K562 (cell line): ENCODE measurements around the gene BNIP3. TPM values are rescaled to one million over a fixed set of nuclear protein-coding genes. Genes with fewer than 3 reads are reported as not detected.

ENCODE experiments used
- ATF3 ChIP-seq, 2 experiments: fragments of 450-650 bp in 1 of 2; sonication (generic) in 1 of 2; formaldehyde crosslinking in 1 of 2; IDR thresholded peaks in 1 of 2; conservative IDR thresholded peaks in 1 of 2; 2 replicates each; pipeline versions ENCODE4 v1.6.1 to v1.8.1; 2016 to 2023; ENCODE audit warnings: mild to moderate bottlenecking in 2 of 2, moderate library complexity in 2 of 2, inconsistent platforms in 1 of 2, missing genetic modification reagents in 1 of 2
- BRD4 ChIP-seq: fragments of 200-600 bp; sonication (generic); IDR thresholded peaks from 2 replicates; pipeline ENCODE4 v1.6.1; 2017; ENCODE audit warnings: inconsistent platforms
- BRD9 ChIP-seq: fragments of 450-650 bp; IDR thresholded peaks from 2 replicates; pipeline ENCODE4 v1.6.1; 2018; ENCODE audit warnings: low read depth; ENCODE audit not compliant: partially characterized antibody
- BRF2 ChIP-seq: IDR thresholded peaks from 3 replicates; pipeline ENCODE4 v1.6.1; 2011; ENCODE audit warnings: borderline replicate concordance, mild to moderate bottlenecking; ENCODE audit not compliant: insufficient read length, insufficient read depth
- CBFB ChIP-seq: sonication (generic); formaldehyde crosslinking; IDR thresholded peaks from 2 replicates; pipeline ENCODE4 v1.4.0; 2020; ENCODE audit warnings: mild to moderate bottlenecking, missing genetic modification reagents
- EZH2 ChIP-seq: IDR thresholded peaks from 2 replicates; pipeline ENCODE4 v1.6.1; 2012; ENCODE audit warnings: low read depth, mild to moderate bottlenecking, inconsistent platforms, low read length, borderline replicate concordance
- FIP1L1 ChIP-seq: fragments of 200-400 bp; formaldehyde crosslinking; IDR thresholded peaks from 2 replicates; pipeline ENCODE4 v1.6.1; 2018; ENCODE audit warnings: mild to moderate bottlenecking, low read depth, low read length; ENCODE audit not compliant: poor library complexity, severe bottlenecking
- HDGF ChIP-seq: fragments of 450-650 bp; IDR thresholded peaks from 2 replicates; pipeline ENCODE4 v1.6.1; 2016
- HEY1 ChIP-seq: fragments of 250-450 bp; sonication (Bioruptor Pico); IDR thresholded peaks from 2 replicates; pipeline ENCODE4 v1.5.0; 2020; ENCODE audit warnings: mild to moderate bottlenecking, moderate library complexity, borderline replicate concordance
- NUFIP1 ChIP-seq: fragments of 450-650 bp; IDR thresholded peaks from 2 replicates; pipeline ENCODE4 v1.6.1; 2018; ENCODE audit not compliant: partially characterized antibody
- POLR2H ChIP-seq: IDR thresholded peaks from 2 replicates; pipeline ENCODE4 v1.6.1; 2016; ENCODE audit warnings: missing genetic modification characterization, low read depth, mild to moderate bottlenecking, control low read depth, missing compliant biosample characterization, moderate library complexity
- POU5F1 ChIP-seq: fragments of 150-350 bp; IDR thresholded peaks from 2 replicates; pipeline ENCODE4 v1.6.1; 2014; ENCODE audit warnings: borderline replicate concordance, low read length, low read depth, mild to moderate bottlenecking; ENCODE audit not compliant: partially characterized antibody
- RBBP5 ChIP-seq: fragments of 200-600 bp; sonication (generic); IDR thresholded peaks from 2 replicates; pipeline ENCODE4 v1.6.1; 2012; ENCODE audit warnings: borderline replicate concordance, mild to moderate bottlenecking, low read length, control low read depth, inconsistent platforms; ENCODE audit not compliant: insufficient read depth, poor library complexity, severe bottlenecking
- RBM25 ChIP-seq: fragments of 200-400 bp; formaldehyde crosslinking; IDR thresholded peaks from 2 replicates; pipeline ENCODE4 v1.6.1; 2018; ENCODE audit warnings: low read length, low read depth, moderate library complexity; ENCODE audit not compliant: severe bottlenecking
- SMAD3 ChIP-seq: fragments of 450-650 bp; formaldehyde crosslinking; conservative IDR thresholded peaks from 2 replicates; pipeline ENCODE4 v1.4.0; 2020; ENCODE audit warnings: mild to moderate bottlenecking
- TAF9B ChIP-seq: fragments of 450-650 bp; IDR thresholded peaks from 2 replicates; pipeline ENCODE4 v1.6.1; 2018; ENCODE audit warnings: mild to moderate bottlenecking; ENCODE audit not compliant: partially characterized antibody
- TFAP4 ChIP-seq: sonication (generic); formaldehyde crosslinking; IDR thresholded peaks from 2 replicates; pipeline ENCODE4 v1.8.0; 2022; ENCODE audit warnings: missing genetic modification reagents, mild to moderate bottlenecking, moderate library complexity, borderline replicate concordance
- TSC22D4 ChIP-seq: fragments of 450-650 bp; IDR thresholded peaks from 2 replicates; pipeline ENCODE4 v1.6.1; 2016; ENCODE audit warnings: missing genetic modification characterization, missing biosample characterization, control low read depth
- U2AF1 ChIP-seq: fragments of 200-400 bp; formaldehyde crosslinking; optimal IDR thresholded peaks from 2 replicates; pipeline ENCODE3; 2017; ENCODE audit warnings: mild to moderate bottlenecking, low read depth, low read length, moderate library complexity
- ZNF384 ChIP-seq: IDR thresholded peaks from 2 replicates; pipeline ENCODE4 v1.6.1; 2012; ENCODE audit warnings: low read depth, low read length, improper control_type of control experiment
- ZNF507 ChIP-seq: conservative IDR thresholded peaks from 2 replicates; pipeline ENCODE4 v1.6.1; 2017; ENCODE audit warnings: missing genetic modification characterization, missing compliant biosample characterization
- ZNF511 ChIP-seq: sonication (generic); formaldehyde crosslinking; IDR thresholded peaks from 2 replicates; pipeline ENCODE4 v1.8.0; 2022; ENCODE audit warnings: mild to moderate bottlenecking, missing genetic modification reagents
- ZNF778 ChIP-seq: fragments of 450-650 bp; formaldehyde crosslinking; IDR thresholded peaks from 2 replicates; pipeline ENCODE4 v1.4.0; 2020; ENCODE audit warnings: mild to moderate bottlenecking, moderate library complexity
- polyA plus RNA-seq, 8 experiments: library from polyadenylated mRNA; depleted of rRNA in 4 of 8; stranded (reverse) in 5 of 8; unstranded in 3 of 8; fragments of >200 nt; fragmentation: Nextera tagmentation in 2 of 8; fragmentation: Illumina TruSeq in 1 of 8; extraction: Ambion mirVana in 2 of 8; extraction: Trizol in 1 of 8; gene quantifications; 2 replicates each; pipeline versions ENCODE4 v1.2.1 to v1.2.3, GENCODE V29; 2011 to 2014; ENCODE audit warnings: inconsistent platforms in 1 of 8, missing spikeins in 1 of 8
- total RNA-seq, 7 experiments: library from RNA; depleted of rRNA in 6 of 7; stranded (reverse); fragments of >200 nt in 6 of 7; fragmentation: Illumina TruSeq in 2 of 7; extraction: Trizol in 2 of 7; gene quantifications; 2 replicates each; pipeline versions ENCODE4 v1.2.1 to v1.2.3, GENCODE V29; 2011 to 2021; ENCODE audit warnings: low replicate concordance in 1 of 7

Gene BNIP3
- total and polyA plus RNA-seq, 9 of the 15 experiments (the other 6 are each of a cell fraction or from before 2014, with no cell fraction given), result 9.2 to 119 (median 42.2) TPM

- TF ChIP-seq ATF3 (IDR thresholded peaks at IDR 0.05) (0 out of 2 replicates have a peak, but pooled peaks have one; percentile 53), ATF3 (CRISPR knock-in tag; conservative IDR thresholded peaks at IDR 0.05) (no peak), FIP1L1 (no peak), ZNF778 (no peak), TAF9B (peak; percentile 48), HDGF (no peak), ZNF511 (no peak), HEY1 (CRISPR knock-in tag) (no peak), ZNF384 (no peak), RBM25 (no peak), SMAD3 (CRISPR knock-in tag) (no peak), U2AF1 (no peak), POLR2H (tag) (no peak), NUFIP1 (no peak), CBFB (CRISPR knock-in tag) (no peak), TSC22D4 (tag) (no peak), BRD4 (no peak), ZNF507 (tag) (no peak), BRF2 (no peak), EZH2 (no peak), RBBP5 (no peak), TFAP4 (CRISPR knock-in tag) (0 out of 2 replicates have a peak, but pooled peaks have one; percentile 20), POU5F1 (no peak), BRD9 (no peak)
These were observed 23.4 kb upstream of the BNIP3 start (continued) for GRCh38 chr10:132005147-132005546.
